Nephron (organoid): ENCODE measurements around the gene SCAF8.

Source experiments
- H3K27ac Mint-ChIP-seq, 3 experiments: 2 replicates each; pipeline ENCODE4 v1.8.0; 2020; ENCODE audit warnings: mixed read lengths in 3 of 3, mild to moderate bottlenecking in 2 of 3, moderate library complexity in 1 of 3
- H3K27me3 Mint-ChIP-seq: 2 replicates; pipeline ENCODE4 v1.8.0; 2021; ENCODE audit warnings: low read depth, mild to moderate bottlenecking, moderate library complexity, mixed read lengths
- H3K36me3 Mint-ChIP-seq: 2 replicates; pipeline ENCODE4 v1.8.0; 2020; ENCODE audit warnings: low read depth, mixed read lengths
- H3K4me1 Mint-ChIP-seq: 2 replicates; pipeline ENCODE4 v1.8.0; 2020; ENCODE audit warnings: mixed read lengths
- H3K4me3 Mint-ChIP-seq, 3 experiments: 2 replicates each; pipeline ENCODE4 v1.8.0; 2020; ENCODE audit warnings: mild to moderate bottlenecking in 3 of 3, mixed read lengths in 3 of 3, moderate library complexity in 2 of 3
- H3K9me3 Mint-ChIP-seq: 2 replicates; pipeline ENCODE4 v1.8.0; 2020; ENCODE audit warnings: mixed read lengths
- CTCF ChIP-seq, 3 experiments: fragments of 200-600 bp; sonication (generic); IDR thresholded peaks; one replicate each; pipeline ENCODE4 v1.5.0; 2021; ENCODE audit warnings: antibody characterized with exemption in 3 of 3; ENCODE audit not compliant: unreplicated experiment in 3 of 3

Gene SCAF8

GRCh38 chr6:154878871-154879491 is 145.8 kb downstream of the SCAF8 start:
- TF ChIP-seq CTCF (IDR thresholded peaks at IDR 0.05; ENCODE audit: unreplicated experiment in 3 of 3), result no peak
- Mint-ChIP-seq H3K4me1 (peaks cover 27% of the 10 kb centered on the region), H3K27me3 (no peaks in the 10 kb centered on the region), H3K27ac (no peak overlapping the region), H3K9me3 (no peaks in the 10 kb centered on the region), H3K4me3 (no peak overlapping the region), H3K36me3 (peaks cover 22% of the 10 kb centered on the region)

DNA sequence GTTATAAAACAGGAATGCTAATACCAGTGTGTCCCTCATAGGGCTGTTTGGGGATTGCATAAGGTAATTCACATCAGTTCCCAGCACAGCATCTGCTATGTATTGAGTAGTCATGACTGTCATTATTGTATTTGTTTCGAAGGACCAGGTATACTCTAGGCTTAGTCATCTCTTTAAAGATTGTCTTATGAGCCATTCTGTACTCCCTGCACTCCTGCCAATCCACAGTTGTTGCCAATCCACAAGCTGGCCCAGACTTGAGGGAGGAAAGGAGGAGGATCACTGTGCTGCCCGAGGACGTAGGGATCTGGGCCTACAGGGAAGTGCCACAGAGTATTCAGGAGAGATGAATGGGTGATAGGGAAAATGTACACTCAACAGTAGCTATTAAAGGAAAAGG is 148.9 kb downstream of the SCAF8 start:
- Mint-ChIP-seq H3K27ac (no peak overlapping the region), H3K4me1 (peaks cover 9% of the 10 kb centered on the region), H3K4me3 (no peak overlapping the region), H3K27me3 (peaks cover 3% of the 10 kb centered on the region), H3K9me3 (no peaks in the 10 kb centered on the region), H3K36me3 (peaks cover 38% of the 10 kb centered on the region)
- TF ChIP-seq CTCF (IDR thresholded peaks at IDR 0.05; ENCODE audit: unreplicated experiment in 3 of 3), result no peak
